NCI-H187 treated with DMSO at 0.1 percent for 48 hours (cell line): Measurements from ENCODE around the gene UTF1.

Source experiments
- DNase-seq: peaks from one replicate; lab custom pipeline; 2025; lab: John Stamatoyannopoulos, UW

Gene UTF1

DNA sequence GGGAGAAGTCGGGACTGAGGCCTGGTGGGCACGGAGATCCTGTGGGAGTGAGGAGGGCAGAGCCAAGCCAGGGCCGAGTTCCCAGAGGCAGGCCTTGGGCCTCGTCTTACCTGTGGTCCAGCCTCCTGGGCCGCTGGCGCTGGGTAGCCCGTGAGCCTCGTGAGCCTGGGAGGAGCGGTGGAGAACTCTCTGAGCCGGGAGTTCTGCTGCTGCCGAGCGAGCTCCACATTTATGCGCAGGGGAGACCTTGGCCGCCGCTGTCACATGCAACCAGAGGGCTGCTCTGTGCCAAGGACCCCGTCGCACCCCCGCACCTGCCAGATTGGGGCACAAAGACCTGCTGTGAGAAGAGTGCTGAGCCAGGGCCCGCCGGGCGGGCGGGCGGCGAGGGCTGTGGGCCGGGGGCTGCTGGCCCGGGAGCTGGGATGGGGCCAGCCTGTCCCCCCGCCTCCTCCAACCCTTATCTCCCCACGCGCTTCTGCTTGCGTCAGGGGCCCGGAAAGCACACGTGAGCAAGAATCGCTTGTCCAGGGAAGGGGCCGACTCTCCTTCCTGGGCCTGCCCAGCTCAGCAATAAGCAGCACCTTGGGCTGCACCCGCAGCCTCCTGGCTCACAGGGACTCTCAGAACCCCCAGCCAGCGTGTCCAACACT is 17.8 kb downstream of the UTF1 start:
- no peak for DNase-seq

DNA sequence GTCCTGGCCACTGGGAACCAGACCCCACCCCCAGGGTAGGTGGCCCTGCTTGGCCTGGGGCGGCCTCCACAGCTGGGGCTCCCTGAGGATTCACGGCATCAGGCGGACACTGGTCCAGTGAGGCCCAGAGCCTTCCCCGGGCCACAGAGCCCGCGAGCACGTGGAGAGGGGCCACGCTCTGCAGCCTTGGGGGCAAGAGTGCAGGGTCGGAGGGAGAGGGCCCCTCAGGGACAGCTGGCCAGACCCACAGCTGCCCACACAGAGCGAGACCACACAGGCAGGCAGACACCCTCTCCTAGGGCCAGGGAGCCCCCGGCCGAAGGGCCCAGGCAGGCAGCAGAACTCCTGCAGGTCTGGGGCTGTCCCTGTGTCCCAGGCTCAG is 18.3 kb downstream of the UTF1 start:
- no peak for DNase-seq

DNA sequence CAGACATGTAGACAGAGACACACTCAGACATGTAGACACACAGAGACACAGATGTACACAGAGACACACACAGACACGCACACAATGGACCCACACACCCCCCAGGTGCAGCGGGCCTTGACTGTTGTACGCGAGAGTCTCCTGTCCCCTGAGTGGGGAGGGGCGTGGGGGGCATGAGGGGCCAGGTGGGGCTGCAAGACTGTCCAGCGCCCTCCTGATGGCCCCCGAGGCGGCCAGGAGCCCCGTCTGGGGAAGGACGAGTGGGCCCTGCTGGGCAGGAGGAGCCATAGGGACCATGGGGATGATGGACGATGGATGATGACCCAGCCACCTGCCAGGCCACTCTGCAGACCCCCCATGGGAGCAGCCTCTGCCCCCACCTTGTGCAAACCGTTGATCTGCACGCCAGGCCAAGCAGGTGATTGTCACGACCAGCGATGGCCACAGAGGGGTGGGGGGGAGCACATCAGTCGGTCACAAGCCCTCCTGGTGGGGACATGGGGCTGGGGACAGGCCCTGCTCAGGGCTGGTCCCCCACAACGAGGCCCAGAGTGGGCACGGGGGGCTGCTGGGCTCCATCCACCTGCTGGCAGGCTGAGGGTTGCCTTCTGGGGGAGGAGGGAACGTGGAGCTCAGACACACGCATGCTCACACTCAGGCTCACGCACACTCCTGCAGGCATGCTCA is 19.2 kb downstream of the UTF1 start:
- no peak for DNase-seq

DNA sequence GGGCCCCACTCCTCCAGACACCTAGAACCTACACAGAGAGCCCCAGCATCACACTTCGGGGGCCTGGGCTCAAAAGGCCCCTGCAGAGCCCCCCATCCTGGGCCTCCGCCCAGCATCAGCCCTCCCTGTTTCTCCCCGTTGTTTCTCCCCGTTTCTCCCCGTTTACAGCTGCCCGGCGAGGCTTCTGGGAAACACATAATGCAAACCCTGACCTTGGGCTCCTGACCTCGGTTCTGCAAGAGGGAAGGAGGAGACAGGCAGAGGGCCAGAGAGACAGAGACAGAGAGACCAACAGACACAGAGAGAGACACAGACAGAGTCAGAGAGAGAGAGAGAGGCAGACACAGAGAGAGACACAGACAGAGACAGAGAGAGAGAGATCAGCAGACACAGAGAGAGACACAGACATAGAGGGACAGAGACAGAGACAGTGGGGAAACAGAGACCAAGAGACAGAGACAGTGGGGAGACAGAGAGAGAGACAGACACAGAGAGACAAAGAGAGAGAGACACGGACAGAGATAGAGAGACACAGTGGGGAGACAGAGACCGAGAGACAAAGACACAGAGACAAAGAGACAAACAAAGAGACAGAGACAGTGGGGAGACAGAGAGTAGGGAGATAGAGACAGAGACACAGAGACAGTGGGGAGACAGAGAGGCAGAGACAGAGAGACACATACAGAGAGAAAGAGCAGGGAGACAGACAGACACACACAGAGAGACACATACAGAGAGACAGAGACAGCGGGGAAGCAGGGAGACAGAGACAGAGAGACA is 20.1 kb downstream of the UTF1 start:
- DNase-seq, result no peak

DNA sequence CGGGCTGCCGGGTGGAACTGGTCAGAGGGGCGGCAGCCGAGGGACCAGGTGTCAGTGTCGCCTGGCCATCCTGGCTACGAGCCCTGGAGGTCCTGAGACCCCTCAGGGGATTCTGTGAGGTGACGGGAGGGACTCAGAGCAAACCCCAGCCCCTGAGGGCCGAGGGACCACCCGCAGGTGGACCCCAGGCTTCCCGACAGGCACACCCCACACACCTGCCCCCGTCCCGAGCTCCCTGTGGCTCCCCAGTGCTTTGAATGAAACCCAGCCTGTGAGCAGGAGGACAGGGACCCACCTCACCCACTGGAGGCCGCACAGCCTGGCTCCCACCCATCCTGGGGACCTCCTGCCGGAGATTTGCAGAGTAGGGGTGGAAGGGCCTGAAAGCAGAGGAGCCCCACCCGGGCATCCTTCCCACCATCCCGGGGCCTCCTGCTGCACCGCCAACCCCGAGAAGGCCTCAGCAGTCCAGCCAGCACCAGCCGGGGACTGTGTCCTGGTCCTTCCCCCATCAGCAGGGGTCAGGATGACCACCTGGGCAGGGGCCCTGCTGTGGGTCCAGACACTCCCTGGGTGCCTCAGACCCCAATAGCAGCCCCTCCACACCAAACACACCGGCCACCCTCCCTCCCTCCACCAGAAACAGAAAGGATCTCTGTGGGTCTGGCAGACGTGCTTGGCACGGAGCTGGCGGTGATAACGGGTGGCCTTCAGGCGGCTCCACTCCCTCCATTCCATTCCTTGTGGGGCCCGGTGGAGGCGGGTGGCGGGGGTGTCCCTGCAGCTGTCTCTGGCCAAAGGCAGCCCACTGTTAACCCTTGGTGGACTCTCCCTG is 21.6 kb downstream of the UTF1 start:
- DNase-seq, result no peak

DNA sequence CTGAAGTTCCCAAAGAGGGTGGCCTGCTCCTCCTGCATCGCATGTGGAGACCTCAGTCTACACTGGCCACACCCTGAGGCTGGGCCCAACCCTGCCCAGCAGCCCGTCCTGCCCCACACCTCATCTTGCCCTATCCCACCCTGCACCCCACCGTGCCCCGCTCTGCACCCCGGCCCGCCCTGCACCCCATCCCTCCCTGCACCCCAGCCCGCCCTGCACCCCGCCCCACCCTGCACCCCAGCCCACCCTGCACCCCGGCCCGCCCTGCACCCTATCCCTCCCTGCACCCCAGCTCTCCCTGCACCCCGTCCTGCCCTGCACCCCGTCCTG is 22.2 kb downstream of the UTF1 start:
- DNase-seq, result no peak

DNA sequence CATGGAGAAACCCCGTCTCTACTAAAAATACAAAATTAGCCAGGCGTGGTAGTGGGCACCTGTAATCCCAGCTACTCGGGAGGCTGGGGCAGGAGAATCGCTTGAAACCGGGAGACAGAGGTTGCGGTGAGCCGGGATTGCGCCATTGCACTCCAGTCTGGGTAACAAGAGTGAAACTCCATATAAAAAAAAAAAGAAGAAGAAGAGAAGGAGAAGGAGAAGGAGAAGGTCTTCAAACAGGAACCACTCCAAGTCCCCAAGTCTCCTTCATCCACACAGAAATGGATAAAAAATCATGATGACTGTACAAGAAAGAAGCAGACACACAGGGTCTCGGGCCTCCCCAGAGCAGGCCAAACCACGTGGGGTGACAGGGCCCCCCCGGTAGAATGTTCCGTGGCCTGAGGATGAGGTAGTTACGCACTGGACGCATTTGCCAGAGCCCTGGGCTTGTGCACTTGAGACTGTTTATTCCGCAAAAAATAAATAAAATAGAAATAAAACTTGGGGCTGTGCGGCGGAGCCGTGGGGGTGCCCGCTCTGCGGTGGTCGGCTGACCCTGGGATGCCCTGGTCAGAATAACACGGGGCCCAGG is 23.4 kb downstream of the UTF1 start:
- DNase-seq, result no peak

DNA sequence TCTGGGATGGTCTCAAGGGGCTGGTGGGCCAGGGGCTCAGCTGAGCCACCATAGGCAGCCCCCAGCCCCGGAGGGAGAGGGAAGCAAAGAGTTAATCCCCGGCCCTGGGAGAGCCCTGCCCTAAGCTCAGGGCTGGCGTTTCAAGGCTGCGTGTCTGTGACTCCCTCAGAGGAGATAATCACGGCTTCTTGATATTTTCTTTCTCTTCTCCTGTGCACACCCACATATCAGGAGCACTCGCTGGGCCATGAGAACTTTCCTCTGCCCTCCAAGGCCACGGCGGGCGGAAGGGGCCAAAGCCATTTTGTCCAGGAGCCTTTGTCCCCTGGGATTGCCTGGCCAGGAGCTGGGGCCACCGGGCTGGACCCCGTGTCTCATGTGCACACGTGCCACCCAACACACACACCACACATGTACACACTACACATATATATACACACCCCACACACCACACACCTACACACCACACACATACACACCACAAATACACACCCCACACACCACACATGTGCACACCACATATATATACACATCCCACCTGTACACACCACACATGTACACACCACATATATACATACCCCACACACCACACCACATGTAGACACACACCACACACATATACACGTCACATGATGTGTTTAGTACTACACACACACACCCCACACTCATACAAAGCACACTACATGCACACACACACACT is 24.6 kb downstream of the UTF1 start:
- no peak for DNase-seq

DNA sequence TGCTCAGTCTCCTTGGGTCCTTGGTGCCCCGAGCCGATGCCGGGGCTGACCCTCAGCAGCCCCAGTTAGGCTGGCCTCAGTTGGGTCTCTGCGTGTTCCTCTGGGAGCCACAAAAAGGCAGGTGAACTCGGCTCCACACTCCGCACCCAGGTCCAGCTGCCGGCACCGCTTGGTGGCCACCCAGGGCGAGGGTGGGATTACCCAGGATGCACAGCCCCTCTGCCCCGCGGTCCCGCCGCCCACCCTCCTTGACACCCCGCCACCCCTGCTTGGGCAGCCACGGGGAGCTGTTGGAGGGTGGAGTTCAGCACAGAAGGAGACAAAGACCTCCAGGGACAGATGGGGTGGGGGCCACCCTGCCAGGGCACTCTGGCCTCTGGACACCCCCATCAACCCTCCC is 25.3 kb downstream of the UTF1 start:
- no peak for DNase-seq

DNA sequence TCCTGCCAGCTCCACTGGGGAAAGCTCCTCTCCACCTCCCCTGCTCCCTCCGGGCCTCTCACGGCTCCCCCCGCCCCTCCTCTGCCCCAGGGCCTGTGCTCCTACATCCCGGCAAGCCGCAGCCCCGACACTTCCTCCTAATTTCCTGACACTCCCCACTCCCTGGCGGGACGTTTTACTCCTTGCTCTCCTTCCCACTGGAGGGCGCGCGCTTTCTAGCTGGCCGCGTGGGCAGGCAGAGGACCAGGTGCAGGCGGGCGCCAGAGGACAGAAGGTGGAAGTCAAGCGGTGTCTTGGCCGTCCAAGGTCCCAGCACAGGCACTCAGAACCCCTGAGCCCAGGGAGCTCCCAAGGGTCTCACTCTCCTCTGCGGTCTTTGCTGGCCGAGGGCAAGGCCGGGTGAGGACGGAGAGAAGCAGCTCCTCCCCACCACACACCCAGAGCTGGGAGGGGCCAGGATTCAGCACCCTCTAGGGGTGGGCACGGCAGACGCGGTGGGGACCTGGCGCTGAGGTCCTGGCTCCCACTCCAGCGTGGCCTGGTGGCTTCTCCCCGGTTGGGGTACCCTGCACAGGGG is 27.6 kb downstream of the UTF1 start:
- no peak for DNase-seq

DNA sequence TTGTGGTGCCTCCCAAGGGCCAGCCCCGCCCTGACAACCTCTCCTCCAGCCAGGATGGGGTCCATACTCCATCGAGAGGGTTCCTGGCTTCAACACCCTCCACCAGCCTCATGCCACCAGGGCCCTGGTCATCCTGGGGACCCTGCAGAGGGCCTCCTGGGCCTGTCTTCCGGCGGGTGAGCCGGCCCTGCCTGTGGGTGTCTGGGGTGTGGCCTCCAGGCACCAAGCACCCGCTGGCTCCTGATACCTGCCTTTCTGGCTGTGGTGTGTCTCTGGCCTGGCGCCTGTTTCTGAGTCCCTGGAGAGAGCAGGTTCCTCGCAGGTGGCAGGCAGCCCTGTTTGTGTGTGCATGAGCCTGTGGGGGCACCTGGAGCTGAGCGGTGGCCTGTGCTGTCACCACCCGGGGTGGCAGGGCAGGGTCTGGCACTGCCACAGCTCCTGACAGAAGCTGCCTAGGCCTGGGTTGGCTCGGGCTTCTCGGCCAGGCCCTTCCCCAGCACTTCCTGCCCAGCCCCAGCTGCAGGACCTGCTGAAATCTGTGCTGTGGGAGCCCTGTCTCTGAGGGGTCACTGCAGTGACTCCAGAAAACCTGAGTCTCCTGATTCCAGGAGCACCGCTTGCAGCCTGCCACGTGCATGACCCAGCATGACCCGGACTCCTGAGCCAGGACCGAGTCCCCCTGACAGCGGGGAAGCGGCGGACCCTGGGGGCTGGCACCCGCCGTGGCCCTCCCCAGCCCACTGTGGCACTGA is 28.2 kb downstream of the UTF1 start:
- DNase-seq, result no peak

DNA sequence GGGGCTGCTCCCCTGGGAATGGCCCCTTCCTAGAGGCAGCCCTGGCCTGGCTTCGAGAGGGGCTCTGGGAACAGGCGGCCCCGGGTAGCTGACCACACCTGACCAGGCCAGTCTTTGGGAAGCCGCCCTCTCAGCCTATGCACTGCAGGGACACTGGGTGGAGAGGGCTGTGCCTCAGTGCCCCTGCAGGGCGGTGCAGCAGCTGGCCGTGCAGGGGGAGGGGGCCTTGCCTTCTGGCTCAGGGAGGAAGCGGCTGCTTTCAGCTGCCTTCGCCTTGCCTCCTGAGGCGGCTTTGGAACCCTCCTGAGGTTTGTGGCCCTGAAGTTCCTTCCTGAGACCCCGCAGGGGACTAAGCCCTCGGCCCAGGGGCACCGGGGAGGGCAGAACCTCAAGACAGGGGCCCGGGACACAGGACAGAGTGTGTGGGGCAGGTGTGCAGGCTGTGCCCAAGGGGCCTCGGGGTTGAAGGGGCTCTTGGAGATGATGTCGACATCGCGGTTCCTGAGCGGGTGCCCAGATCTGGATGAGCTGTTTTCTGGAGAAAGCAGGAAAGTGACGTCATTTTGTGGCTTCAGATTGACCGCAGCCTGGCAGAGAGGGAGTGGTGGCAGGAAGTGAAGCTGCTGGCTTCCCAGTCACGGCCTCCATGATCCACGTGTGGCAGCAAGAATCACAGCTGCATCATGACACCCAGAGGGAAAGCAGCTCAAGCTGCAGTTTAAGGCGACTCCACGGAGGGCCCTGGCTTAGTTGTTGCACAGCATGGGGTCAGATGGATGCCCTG is 29.0 kb downstream of the UTF1 start:
- DNase-seq, result no peak

DNA sequence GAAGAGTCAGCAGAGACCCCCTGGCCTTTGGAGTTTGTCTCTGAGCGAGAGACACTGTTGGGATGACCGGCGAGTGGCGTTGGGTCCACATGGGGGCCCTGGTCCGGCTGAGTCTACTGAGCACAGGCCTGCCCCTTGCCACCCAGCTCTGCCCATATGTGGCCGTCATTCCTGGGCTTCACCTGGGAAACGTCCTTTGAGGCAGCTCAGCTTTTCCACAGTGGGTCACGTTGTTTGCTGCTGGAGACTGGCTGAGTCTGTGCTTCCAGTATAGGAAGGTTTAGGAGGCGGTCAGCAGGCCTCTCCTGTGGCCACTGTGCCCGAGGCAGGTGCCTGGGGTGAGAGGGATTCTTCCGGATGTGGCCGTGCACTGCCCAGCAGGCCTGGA is 29.6 kb downstream of the UTF1 start:
- DNase-seq, result no peak

DNA sequence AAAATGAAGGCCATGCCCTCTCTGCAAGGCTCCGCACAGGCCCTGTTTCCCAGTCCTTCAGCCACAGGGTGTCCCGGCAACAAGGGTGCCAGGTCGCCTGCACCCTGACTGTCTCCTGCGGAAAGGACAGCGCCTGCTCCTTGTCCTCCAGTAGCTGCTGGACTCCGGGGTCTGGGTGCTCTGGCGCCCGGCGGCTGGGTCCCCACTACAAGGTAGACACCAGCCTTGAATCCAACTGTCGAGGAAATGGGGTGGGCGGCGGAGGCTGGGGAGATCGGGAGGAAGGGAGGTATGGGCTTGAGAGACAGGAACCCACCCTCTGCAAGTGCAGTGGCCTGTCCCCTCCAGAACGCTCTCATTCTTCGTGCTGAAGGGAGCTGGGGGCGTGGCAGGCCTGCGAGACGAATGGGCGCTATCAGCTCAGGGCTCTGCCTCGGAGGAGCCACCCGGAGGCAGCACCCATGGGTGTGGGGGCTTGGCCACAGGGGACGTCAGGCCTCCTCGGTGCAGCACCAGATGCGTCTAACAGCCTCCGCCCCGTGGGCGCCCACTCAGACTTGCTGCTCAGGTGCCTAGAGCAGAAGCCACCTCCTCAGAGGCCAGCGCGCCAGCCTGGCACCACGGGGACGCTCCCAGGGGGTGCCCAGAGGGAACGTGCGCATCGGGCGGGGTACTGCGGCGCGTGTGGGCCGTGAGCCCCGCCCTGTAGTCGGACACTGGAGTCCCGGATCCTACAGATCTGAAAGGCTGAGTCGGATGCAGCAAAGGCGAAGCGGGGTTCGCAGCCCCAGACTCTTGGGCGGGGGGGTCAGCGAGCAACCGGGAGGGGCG is 31.1 kb downstream of the UTF1 start:
- DNase-seq, result no peak

DNA sequence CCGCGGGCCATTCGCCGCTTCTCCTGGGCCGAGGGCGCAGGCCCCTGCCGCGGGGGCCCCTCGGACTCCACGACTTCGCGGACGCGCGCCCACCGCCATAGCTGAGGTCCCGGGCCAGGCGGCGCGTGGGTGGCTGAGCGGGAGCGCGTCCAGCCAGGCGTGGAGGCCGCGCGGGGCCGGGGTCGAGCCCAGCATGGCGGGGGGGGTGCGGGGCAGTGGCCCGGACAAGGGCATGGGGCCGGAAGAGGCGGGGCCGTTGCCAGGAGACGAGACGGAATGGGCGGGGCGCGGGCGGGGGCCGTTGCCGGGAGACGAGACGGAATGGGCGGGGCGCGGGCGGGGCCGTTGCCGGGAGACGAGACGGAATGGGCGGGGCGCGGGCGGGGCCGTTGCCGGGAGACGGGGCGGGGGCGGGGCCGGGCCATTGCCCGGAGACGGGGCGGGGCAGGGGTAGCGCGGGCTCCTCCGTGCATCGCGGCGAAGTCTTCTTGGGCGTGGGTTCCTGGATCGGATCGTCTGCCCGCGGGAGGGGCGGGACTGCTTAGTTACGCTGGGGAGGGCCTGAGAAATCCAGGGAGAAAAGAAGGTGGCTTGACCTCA is 31.8 kb downstream of the UTF1 start:
- no peak for DNase-seq

DNA sequence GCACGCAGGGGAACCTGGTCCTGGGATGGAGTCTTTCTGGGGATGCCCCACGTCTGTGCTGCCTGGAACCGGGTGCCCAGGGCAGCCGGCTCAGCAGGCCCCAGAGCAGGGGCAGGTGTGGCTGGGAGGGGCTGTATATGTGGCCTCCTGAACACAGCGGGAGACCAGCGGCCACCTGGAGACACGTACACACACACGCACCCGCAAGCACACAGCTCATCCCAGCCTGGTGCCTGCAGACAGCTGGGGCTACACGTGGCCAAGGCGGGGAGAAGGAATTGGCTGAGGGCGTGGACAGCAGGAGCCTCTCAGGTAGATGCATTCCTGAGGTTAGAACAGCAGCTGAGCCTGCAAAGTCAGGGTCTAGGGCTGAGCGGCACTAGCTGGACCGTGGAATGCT is 32.7 kb downstream of the UTF1 start:
- peak; percentile 37 for DNase-seq

DNA sequence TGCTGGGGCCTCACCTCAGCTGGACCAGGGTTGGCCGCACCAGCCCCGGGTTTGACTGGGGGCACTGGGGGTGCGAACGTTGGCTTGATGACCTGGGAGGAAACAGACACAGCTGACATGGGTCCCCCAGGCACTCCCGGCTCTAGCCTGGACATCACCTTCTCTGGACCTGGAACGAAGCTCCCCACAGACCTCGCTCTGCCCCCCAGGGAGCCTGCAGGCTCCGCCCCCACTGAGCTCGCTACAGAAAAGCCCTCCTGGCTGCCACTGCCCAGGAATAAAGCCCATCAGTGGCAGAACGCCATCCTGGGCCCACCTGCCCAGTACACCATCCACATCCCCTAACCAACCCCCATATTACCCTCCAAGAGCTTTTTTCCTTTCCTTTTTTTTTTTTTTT is 33.7 kb downstream of the UTF1 start:
- DNase-seq, result no peak

DNA sequence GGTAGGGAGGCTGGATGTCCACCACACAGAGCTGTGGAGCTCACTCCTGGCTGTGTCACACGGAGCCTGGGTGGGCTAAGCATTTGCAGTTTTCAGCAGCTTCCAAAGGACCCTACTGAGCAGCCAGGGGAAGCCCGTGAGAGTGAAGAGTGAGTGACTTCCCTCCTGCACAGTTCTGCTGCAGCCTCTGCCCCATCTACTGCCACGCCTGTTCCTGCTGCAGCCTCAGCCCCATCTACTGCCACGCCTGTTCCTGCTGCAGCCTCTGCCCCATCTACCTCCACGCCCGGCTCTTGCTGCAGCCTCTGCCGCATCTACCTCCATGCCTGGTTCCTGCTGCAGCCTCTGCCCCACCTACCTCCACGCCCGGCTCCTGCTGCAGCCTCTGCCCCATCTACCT is 34.4 kb downstream of the UTF1 start:
- DNase-seq, result no peak
